SK-N-SH treated with all-trans-retinoic acid at 6 μM for 48 hours (cell line): ENCODE results near the gene ACOT13.

Source experiments
- BACH2 ChIP-seq: fragments of 250-450 bp; sonication (Bioruptor Pico); IDR thresholded peaks from 2 replicates; pipeline ENCODE4 v1.9.0; 2021; ENCODE audit warnings: mild to moderate bottlenecking, borderline replicate concordance
- ESRRG ChIP-seq: fragments of 250-450 bp; sonication (Bioruptor Pico); IDR thresholded peaks from 2 replicates; pipeline ENCODE4 v1.6.1; 2021; ENCODE audit warnings: mild to moderate bottlenecking
- OSR1 ChIP-seq: fragments of 250-450 bp; sonication (Bioruptor Pico); IDR thresholded peaks from 2 replicates; pipeline ENCODE4 v1.8.0; 2022; ENCODE audit warnings: moderate library complexity, mild to moderate bottlenecking, inconsistent platforms
- PATZ1 ChIP-seq: fragments of 250-450 bp; sonication (Bioruptor Pico); IDR thresholded peaks from 2 replicates; pipeline ENCODE4 v1.8.0; 2020; ENCODE audit warnings: mild to moderate bottlenecking, moderate library complexity, borderline replicate concordance
- POU6F1 ChIP-seq: fragments of 250-450 bp; sonication (Bioruptor Pico); IDR thresholded peaks from 2 replicates; pipeline ENCODE4 v1.8.0; 2021; ENCODE audit warnings: low read depth, mild to moderate bottlenecking, moderate library complexity, borderline replicate concordance
- TCF4 ChIP-seq: fragments of 250-450 bp; sonication (Bioruptor Pico); IDR thresholded peaks from 2 replicates; pipeline ENCODE4 v1.8.0; 2021; ENCODE audit warnings: mild to moderate bottlenecking, moderate library complexity, borderline replicate concordance
- ZNF565 ChIP-seq: fragments of 450-650 bp; formaldehyde crosslinking; conservative IDR thresholded peaks from 2 replicates; pipeline ENCODE4 v1.5.0; 2020; ENCODE audit warnings: low read depth, mild to moderate bottlenecking, moderate library complexity
- ZNF70 ChIP-seq: fragments of 450-650 bp; formaldehyde crosslinking; IDR thresholded peaks from 2 replicates; pipeline ENCODE4 v1.5.0; 2020; ENCODE audit warnings: mild to moderate bottlenecking, moderate library complexity

- TF ChIP-seq ZNF565 (no peak), TCF4 (no peak), ESRRG (no peak), ZNF70 (no peak), PATZ1 (no peak), OSR1 (CRISPR knock-in tag) (no peak), POU6F1 (CRISPR knock-in tag) (no peak), BACH2 (CRISPR knock-in tag) (no peak)
Observed at GRCh38 chr6:24642061-24642460, 24.8 kb upstream of the ACOT13 start.
